ENCODE results near the gene CALHM5.

CALHM5 gene

GRCh38 chr6:116475141-116475540, 36.3 kb upstream of the CALHM5 start:
- TF ChIP-seq RAD21 (IDR thresholded peaks at IDR 0.05; ENCODE audit: low read depth) (no peak), TCF12 (IDR thresholded peaks at IDR 0.05; ENCODE audit: low read depth) (no peak), EP300 (IDR thresholded peaks at IDR 0.05; ENCODE audit: borderline replicate concordance) (no peak), REST (IDR thresholded peaks at IDR 0.05; ENCODE audit: low read depth) (no peak), ZBTB7A (IDR thresholded peaks at IDR 0.05; ENCODE audit: low read depth) (no peak), TEAD4 (IDR thresholded peaks at IDR 0.05) (no peak), EGR1 (IDR thresholded peaks at IDR 0.05) (no peak), CREB1 (IDR thresholded peaks at IDR 0.05; ENCODE audit: low read depth) (no peak), USF1 (IDR thresholded peaks at IDR 0.05) (no peak), NFIC (IDR thresholded peaks at IDR 0.05) (no peak), TAF1 (IDR thresholded peaks at IDR 0.05; ENCODE audit: low read depth) (no peak), FOXM1 (IDR thresholded peaks at IDR 0.05; ENCODE audit: borderline replicate concordance, low read depth) (no peak), CEBPB (IDR thresholded peaks at IDR 0.05) (no peak), MAX (IDR thresholded peaks at IDR 0.05) (no peak)

GRCh38 chr6:116476002-116476678, 35.3 kb upstream of the CALHM5 start:
- TF ChIP-seq CEBPB (IDR thresholded peaks at IDR 0.05), result no peak
- TF ChIP-seq NFIC (IDR thresholded peaks at IDR 0.05), result no peak
- TF ChIP-seq YY1 (IDR thresholded peaks at IDR 0.05; ENCODE audit: low read depth), result no peak
- no peak for TF ChIP-seq USF1 (IDR thresholded peaks at IDR 0.05)
- no peak for TF ChIP-seq EP300 (IDR thresholded peaks at IDR 0.05; ENCODE audit: borderline replicate concordance)

- TF ChIP-seq TAF1 (IDR thresholded peaks at IDR 0.05; ENCODE audit: low read depth), result no peak
Measured at GRCh38 chr6:116482780-116483179, 28.7 kb upstream of the CALHM5 start.

- TF ChIP-seq EGR1 (IDR thresholded peaks at IDR 0.05), result no peak
- TF ChIP-seq YY1 (IDR thresholded peaks at IDR 0.05; ENCODE audit: low read depth), result no peak
- no peak for TF ChIP-seq TCF12 (IDR thresholded peaks at IDR 0.05; ENCODE audit: low read depth)
- no peak for TF ChIP-seq EP300 (IDR thresholded peaks at IDR 0.05; ENCODE audit: borderline replicate concordance)
- TF ChIP-seq FOXM1 (IDR thresholded peaks at IDR 0.05; ENCODE audit: borderline replicate concordance, low read depth), result no peak
- no peak for TF ChIP-seq MAX (IDR thresholded peaks at IDR 0.05)
- no peak for TF ChIP-seq CREB1 (IDR thresholded peaks at IDR 0.05; ENCODE audit: low read depth)
- TF ChIP-seq REST (IDR thresholded peaks at IDR 0.05; ENCODE audit: low read depth), result no peak
- no peak for TF ChIP-seq CEBPB (IDR thresholded peaks at IDR 0.05)
- TF ChIP-seq ZBTB7A (IDR thresholded peaks at IDR 0.05; ENCODE audit: low read depth), result no peak
- no peak for TF ChIP-seq RAD21 (IDR thresholded peaks at IDR 0.05; ENCODE audit: low read depth)
- no peak for TF ChIP-seq NFIC (IDR thresholded peaks at IDR 0.05)
- TF ChIP-seq USF1 (IDR thresholded peaks at IDR 0.05), result no peak
Measured at GRCh38 chr6:116483616-116484015, 27.8 kb upstream of the CALHM5 start.

GRCh38 chr6:116485559-116486184, 25.8 kb upstream of the CALHM5 start:
- TF ChIP-seq EGR1 (IDR thresholded peaks at IDR 0.05) (no peak), TCF12 (IDR thresholded peaks at IDR 0.05; ENCODE audit: low read depth) (no peak), FOXM1 (IDR thresholded peaks at IDR 0.05; ENCODE audit: borderline replicate concordance, low read depth) (no peak), TAF1 (IDR thresholded peaks at IDR 0.05; ENCODE audit: low read depth) (no peak), TEAD4 (IDR thresholded peaks at IDR 0.05) (no peak), NFIC (IDR thresholded peaks at IDR 0.05) (no peak), CEBPB (IDR thresholded peaks at IDR 0.05) (no peak), USF1 (IDR thresholded peaks at IDR 0.05) (no peak), ZBTB7A (IDR thresholded peaks at IDR 0.05; ENCODE audit: low read depth) (no peak), MAX (IDR thresholded peaks at IDR 0.05) (no peak), CREB1 (IDR thresholded peaks at IDR 0.05; ENCODE audit: low read depth) (no peak), EP300 (IDR thresholded peaks at IDR 0.05; ENCODE audit: borderline replicate concordance) (no peak), RAD21 (IDR thresholded peaks at IDR 0.05; ENCODE audit: low read depth) (no peak), REST (IDR thresholded peaks at IDR 0.05; ENCODE audit: low read depth) (no peak), YY1 (IDR thresholded peaks at IDR 0.05; ENCODE audit: low read depth) (no peak)
